GM23248 (cell line): Measurements from ENCODE around the gene LBR. TPM values are rescaled to one million over a fixed set of nuclear protein-coding genes. Genes with fewer than 3 reads are reported as not detected.

ENCODE experiments used
- DNase-seq: peaks from one replicate; pipeline ENCODE4 v3.0.0-alpha.2; 2015
- H2AFZ ChIP-seq: fragments of 200-600 bp; sonication (generic); 2 replicates; pipeline ENCODE4 v1.6.1; 2016; ENCODE audit warnings: antibody characterized with exemption
- H3F3A ChIP-seq: fragments of 200-600 bp; sonication (generic); 2 replicates; pipeline ENCODE4 v1.6.1; 2016; ENCODE audit warnings: mild to moderate bottlenecking, antibody characterized with exemption, mixed run types; ENCODE audit not compliant: insufficient read depth
- H3K27ac ChIP-seq: fragments of 200-600 bp; sonication (generic); 2 replicates; pipeline ENCODE4 v1.5.1; 2016; ENCODE audit warnings: mild to moderate bottlenecking
- H3K27me3 ChIP-seq: fragments of 200-600 bp; sonication (generic); replicated peaks from 2 replicates; pipeline ENCODE4 v1.6.1; 2016; ENCODE audit warnings: mild to moderate bottlenecking; ENCODE audit not compliant: insufficient read depth
- H3K36me3 ChIP-seq: fragments of 200-600 bp; sonication (generic); 2 replicates; pipeline ENCODE4 v1.6.1; 2016; ENCODE audit warnings: low read depth, mild to moderate bottlenecking
- H3K4me1 ChIP-seq: fragments of 200-600 bp; sonication (generic); 2 replicates; pipeline ENCODE4 v1.6.1; 2016; ENCODE audit warnings: mild to moderate bottlenecking; ENCODE audit not compliant: insufficient read depth
- H3K4me2 ChIP-seq: fragments of 200-600 bp; sonication (generic); one replicate; pipeline ENCODE4 v1.6.1; 2016; ENCODE audit warnings: mild to moderate bottlenecking; ENCODE audit not compliant: unreplicated experiment
- H3K4me3 ChIP-seq: fragments of 200-600 bp; sonication (generic); 2 replicates; pipeline ENCODE4 v1.5.1; 2016; ENCODE audit warnings: mild to moderate bottlenecking
- H3K79me2 ChIP-seq: fragments of 200-600 bp; sonication (generic); 2 replicates; pipeline ENCODE4 v1.6.1; 2016; ENCODE audit warnings: mild to moderate bottlenecking; ENCODE audit not compliant: insufficient read depth
- H3K9ac ChIP-seq: fragments of 200-600 bp; sonication (generic); 2 replicates; pipeline ENCODE4 v1.6.1; 2016; ENCODE audit warnings: mild to moderate bottlenecking
- H3K9me2 ChIP-seq: fragments of 200-600 bp; sonication (generic); 2 replicates; pipeline ENCODE4 v1.6.1; 2016; ENCODE audit warnings: mixed run types, mild to moderate bottlenecking, moderate library complexity; ENCODE audit not compliant: insufficient read depth
- H3K9me3 ChIP-seq: fragments of 200-600 bp; sonication (generic); one replicate; pipeline ENCODE4 v1.6.1; 2017; ENCODE audit warnings: low read depth
- H4K20me1 ChIP-seq: fragments of 200-600 bp; sonication (generic); 2 replicates; pipeline ENCODE4 v1.6.0; 2016; ENCODE audit not compliant: insufficient read depth
- EZH2 ChIP-seq: fragments of 200-600 bp; sonication (generic); IDR thresholded peaks from 2 replicates; pipeline ENCODE4 v1.6.1; 2018; ENCODE audit warnings: antibody characterized with exemption, mild to moderate bottlenecking; ENCODE audit not compliant: insufficient read depth, poor library complexity, severe bottlenecking
- EZH2phosphoT487 ChIP-seq: fragments of 200-600 bp; sonication (generic); IDR thresholded peaks from 2 replicates; pipeline ENCODE4 v1.6.1; 2018; ENCODE audit warnings: antibody characterized with exemption, moderate library complexity, mild to moderate bottlenecking, low read depth; ENCODE audit not compliant: insufficient read depth
- WGBS, 2 experiments: methylation state at CpG; one replicate each; pipeline ENCODE4 v1.1.6; 2015 to 2017; ENCODE audit warnings: low lambda C conversion rate in 2 of 2, low coverage in 1 of 2; ENCODE audit errors: missing lambda C conversion rate in 2 of 2; 5-methylcytosine and 5-hydroxymethylcytosine counted together
- in situ Hi-C: fragments of 300-500 bp; cut with MboI; formaldehyde crosslinking; loops from 2 replicates; pipeline ENCODE4 v1.15.0; 2020
- polyA plus RNA-seq: library from polyadenylated mRNA; unstranded; fragments of >200 nt; fragmentation: Nextera tagmentation; extraction: Ambion mirVana; gene quantifications from 2 replicates; pipeline ENCODE4 v1.2.1, GENCODE V29; 2016
- total RNA-seq: library from RNA; depleted of rRNA; stranded (reverse); fragments of >200 nt; shearing (Covaris generic); gene quantifications from 2 replicates; pipeline ENCODE4 v1.2.3, GENCODE V29; 2014

The LBR gene
- total and polyA plus RNA-seq, 2 experiments from 2014 or later = 12.3 to 16.8 TPM

- in situ Hi-C loops = no loop called here
- H3K27ac ChIP-seq = no peak overlapping the region
- no peaks in the 10 kb centered on the region for H3K4me1 ChIP-seq
- H3K9me3 ChIP-seq = no peaks in the 10 kb centered on the region
- no peaks in the 10 kb centered on the region for H3K27me3 ChIP-seq
- no peak overlapping the region for H3K9ac ChIP-seq
- H3K4me2 ChIP-seq = no peak overlapping the region
- H3K9me2 ChIP-seq = no peaks in the 10 kb centered on the region
- H3K79me2 ChIP-seq = no peaks in the 10 kb centered on the region
- H3K4me3 ChIP-seq = no peak overlapping the region
- no peak for TF ChIP-seq EZH2
- WGBS, 2 experiments = 75 to 79% methylated on average over 10 of the region's 10 CpGs
- H4K20me1 ChIP-seq = no peaks in the 10 kb centered on the region
- H2AFZ ChIP-seq = no peak overlapping the region
- DNase-seq = no peak
- no peaks in the 10 kb centered on the region for H3F3A ChIP-seq
- no peaks in the 10 kb centered on the region for H3K36me3 ChIP-seq
Measured at GRCh38 chr1:225468270-225469020, 40.6 kb upstream of the LBR start.

- no peaks in the 10 kb centered on the region for H3K36me3 ChIP-seq
- no peak overlapping the region for H2AFZ ChIP-seq
- no peak overlapping the region for H3K4me3 ChIP-seq
- no peak for TF ChIP-seq EZH2phosphoT487
- TF ChIP-seq EZH2 = no peak
- 75% methylated on average over 26 of the region's 26 CpGs for WGBS, 2 experiments
- H3K27ac ChIP-seq = no peak overlapping the region
- H3K4me1 ChIP-seq = no peaks in the 10 kb centered on the region
- no peaks in the 10 kb centered on the region for H3K79me2 ChIP-seq
- H3K4me2 ChIP-seq = no peak overlapping the region
- no peak for DNase-seq
- in situ Hi-C loops = no loop called here
- H4K20me1 ChIP-seq = no peaks in the 10 kb centered on the region
- H3K9me2 ChIP-seq = no peaks in the 10 kb centered on the region
- H3K9me3 ChIP-seq = no peaks in the 10 kb centered on the region
- no peak overlapping the region for H3K9ac ChIP-seq
- H3K27me3 ChIP-seq = no peaks in the 10 kb centered on the region
- H3F3A ChIP-seq = no peaks in the 10 kb centered on the region
Measured at GRCh38 chr1:225467193-225468020, 39.6 kb upstream of the LBR start.

- Histone ChIP-seq H3F3A (no peaks in the 10 kb centered on the region), H3K79me2 (no peaks in the 10 kb centered on the region), H3K9me3 (no peaks in the 10 kb centered on the region), H4K20me1 (no peaks in the 10 kb centered on the region), H3K27ac (no peak overlapping the region), H3K9me2 (no peaks in the 10 kb centered on the region), H3K4me3 (no peak overlapping the region), H3K27me3 (no peaks in the 10 kb centered on the region), H3K9ac (no peak overlapping the region), H3K4me1 (no peaks in the 10 kb centered on the region), H2AFZ (no peak overlapping the region), H3K36me3 (no peaks in the 10 kb centered on the region), H3K4me2 (no peak overlapping the region)
- DNase-seq = no peak
- 91 to 95% methylated on average over 4 of the region's 4 CpGs for WGBS, 2 experiments
- in situ Hi-C loops = no loop called here
- no peak for TF ChIP-seq EZH2phosphoT487
- no peak for TF ChIP-seq EZH2
Measured at GRCh38 chr1:225466848-225467192, 39.0 kb upstream of the LBR start.

- TF ChIP-seq EZH2 (no peak), EZH2phosphoT487 (no peak)
- no peak overlapping the region for H3K4me3 ChIP-seq
- no peak overlapping the region for H3K4me2 ChIP-seq
- no peaks in the 10 kb centered on the region for H3K9me2 ChIP-seq
- no peak for DNase-seq
- H4K20me1 ChIP-seq = no peaks in the 10 kb centered on the region
- no peak overlapping the region for H3K9ac ChIP-seq
- 88 to 89% methylated on average over 26 of the region's 26 CpGs for WGBS, 2 experiments
- H3K9me3 ChIP-seq = no peaks in the 10 kb centered on the region
- H3K27me3 ChIP-seq = no peaks in the 10 kb centered on the region
- no peaks in the 10 kb centered on the region for H3K79me2 ChIP-seq
- no peaks in the 10 kb centered on the region for H3F3A ChIP-seq
- peaks cover under 1% of the 10 kb centered on the region; the same call in 1 of the 2 replicates for H3K4me1 ChIP-seq
- H3K36me3 ChIP-seq = no peaks in the 10 kb centered on the region
- H3K27ac ChIP-seq = no peak overlapping the region
- in situ Hi-C loops = no loop called here
- H2AFZ ChIP-seq = no peak overlapping the region
Measured at GRCh38 chr1:225465793-225466517, 38.1 kb upstream of the LBR start.
